Omental fat pad (tissue), 4 donors: ENCODE data around the gene TAF4B. TPM values are rescaled to one million over a fixed set of nuclear protein-coding genes. Genes with fewer than 3 reads are reported as not detected.

ENCODE experiments used
- ATAC-seq: fragments of 150-250 bp; one replicate; pipeline ENCODE4 v1.9.1; 2016; ENCODE audit warnings: mild to moderate bottlenecking, moderate library complexity; ENCODE audit not compliant: low FRiP score
- DNase-seq: peaks from one replicate; pipeline ENCODE4 v3.0.0-alpha.2; 2019; ENCODE audit warnings: low spot score
- CTCF ChIP-seq, 3 donors: fragments of 450-650 bp; IDR thresholded peaks; one replicate each; pipeline ENCODE4 v1.5.1; 2016 to 2017; ENCODE audit warnings: antibody characterized with exemption in 3 of 3, mild to moderate bottlenecking in 3 of 3, moderate library complexity in 2 of 3
- total RNA-seq, 4 donors: library from RNA; depleted of rRNA; stranded (reverse); fragments of >200 nt; gene quantifications; one replicate each; pipeline ENCODE4 v1.1.0, GENCODE V29; 2016

TAF4B gene
- total RNA-seq, 4 donors from 2014 or later: 7.4 to 38.9 (median 14.9) TPM

- no peak for TF ChIP-seq CTCF (IDR thresholded peaks at IDR 0.05)
- no peak for ATAC-seq
- no peak for DNase-seq
These were observed 195.3 kb downstream of the TAF4B start for GRCh38 chr18:26421503-26421902.

- no peak for DNase-seq
- no peak for ATAC-seq
- TF ChIP-seq CTCF (IDR thresholded peaks at IDR 0.05): no peak
These were observed 195.7 kb downstream of the TAF4B start for GRCh38 chr18:26421931-26422330.

GRCh38 chr18:26422472-26423162 lies 196.4 kb downstream of the TAF4B start:
- no peak for TF ChIP-seq CTCF (IDR thresholded peaks at IDR 0.05)
- DNase-seq: no peak

GRCh38 chr18:26424428-26425147 lies 198.3 kb downstream of the TAF4B start:
- ATAC-seq (no peak), DNase-seq (no peak)
- TF ChIP-seq CTCF (IDR thresholded peaks at IDR 0.05): no peak

More at GRCh38 chr18:26422472-26423162, 196.4 kb downstream of the TAF4B start:
- no peak for ATAC-seq

- ATAC-seq: no peak
- DNase-seq: no peak
- no peak for TF ChIP-seq CTCF (IDR thresholded peaks at IDR 0.05)
These were observed 198.9 kb downstream of the TAF4B start for GRCh38 chr18:26425148-26425531.

GRCh38 chr18:26429535-26430226 lies 203.4 kb downstream of the TAF4B start:
- peak; percentile 97 for ATAC-seq
- no peak for TF ChIP-seq CTCF (IDR thresholded peaks at IDR 0.05)
- no peak for DNase-seq
